GM15510 (cell line): ENCODE measurements around the gene THBD.

ENCODE experiments used
- POLR2A ChIP-seq: IDR thresholded peaks from 3 replicates; pipeline ENCODE4 v1.6.1; 2011; ENCODE audit warnings: borderline replicate concordance; ENCODE audit not compliant: insufficient read length; ENCODE audit errors: extremely low read depth

The THBD gene

DNA sequence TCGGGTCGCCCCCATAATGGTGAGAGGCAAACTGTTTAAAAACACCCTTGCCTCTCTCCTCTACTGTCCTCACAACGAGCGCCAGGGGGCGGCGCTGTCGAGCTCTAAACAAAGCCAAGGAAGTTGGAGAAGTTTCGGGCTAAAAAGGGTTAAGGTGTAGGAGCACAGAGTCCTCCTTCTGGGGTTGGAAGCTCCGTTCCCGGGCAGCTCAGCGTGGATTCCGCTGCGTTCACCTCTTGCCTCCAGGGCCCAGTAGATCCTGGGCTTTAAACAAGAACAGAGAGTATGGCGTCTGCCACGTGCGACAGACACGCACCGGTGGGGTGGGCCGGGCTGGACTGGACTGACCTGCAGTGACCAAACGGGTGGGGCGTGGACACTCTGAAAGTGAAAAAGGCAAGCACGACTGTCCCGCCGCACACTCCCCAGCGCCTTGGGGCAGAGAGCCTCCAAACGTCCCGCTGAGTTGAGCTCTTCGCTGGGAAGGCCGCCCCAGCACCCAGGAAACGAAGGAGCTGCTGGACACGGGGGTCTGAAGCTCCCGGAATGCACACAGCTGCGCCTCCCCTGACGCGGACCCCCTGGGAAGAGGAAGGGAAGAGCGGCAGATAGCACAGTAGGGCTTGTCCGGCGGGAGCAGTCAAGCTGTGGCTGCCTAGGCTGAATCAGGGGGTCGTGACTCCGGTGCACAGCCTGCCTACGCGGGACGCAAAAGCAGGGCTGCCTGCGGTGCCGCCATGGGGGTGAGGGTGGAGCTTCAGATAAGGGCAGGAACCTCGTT is 1.6 kb upstream of the THBD start:
- TF ChIP-seq POLR2A, result no peak

DNA sequence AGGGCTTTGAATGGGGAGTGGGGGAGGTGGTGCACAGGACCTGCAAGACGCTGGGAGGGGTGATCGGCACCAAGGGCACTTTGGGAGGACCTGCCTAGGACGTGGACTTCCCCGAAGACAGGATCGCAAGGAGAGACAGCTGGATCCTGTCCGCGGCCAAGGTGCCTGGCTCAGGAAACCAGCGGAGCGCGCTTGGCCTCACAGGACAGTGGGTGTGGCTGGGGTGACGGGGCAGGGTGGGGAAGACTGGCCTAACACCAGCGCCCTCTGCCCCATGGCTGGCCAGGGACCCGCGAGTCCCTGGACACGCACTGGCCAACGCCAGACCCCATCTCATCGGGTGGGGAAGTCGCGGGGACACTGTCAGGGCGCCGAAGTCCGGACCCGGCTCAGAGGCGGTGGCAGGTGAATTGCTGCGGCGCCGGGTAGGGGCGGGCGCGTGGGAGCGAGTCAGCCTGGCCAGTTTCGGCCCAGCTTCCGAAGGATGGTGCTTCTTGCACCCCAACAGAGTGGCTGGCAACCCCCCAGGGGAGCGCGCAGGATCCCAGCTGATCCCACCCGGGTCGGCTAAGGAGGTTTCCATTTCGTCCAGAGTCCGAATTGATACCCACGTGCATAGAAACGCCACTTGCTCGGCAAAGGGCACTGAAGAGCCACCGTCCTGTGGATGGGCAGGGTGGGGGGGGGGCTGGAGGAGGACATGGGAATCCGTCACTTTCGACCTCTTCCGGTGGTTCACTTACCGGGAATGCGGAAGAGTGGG is 785 bp upstream of the THBD start:
- TF ChIP-seq POLR2A, result no peak

DNA sequence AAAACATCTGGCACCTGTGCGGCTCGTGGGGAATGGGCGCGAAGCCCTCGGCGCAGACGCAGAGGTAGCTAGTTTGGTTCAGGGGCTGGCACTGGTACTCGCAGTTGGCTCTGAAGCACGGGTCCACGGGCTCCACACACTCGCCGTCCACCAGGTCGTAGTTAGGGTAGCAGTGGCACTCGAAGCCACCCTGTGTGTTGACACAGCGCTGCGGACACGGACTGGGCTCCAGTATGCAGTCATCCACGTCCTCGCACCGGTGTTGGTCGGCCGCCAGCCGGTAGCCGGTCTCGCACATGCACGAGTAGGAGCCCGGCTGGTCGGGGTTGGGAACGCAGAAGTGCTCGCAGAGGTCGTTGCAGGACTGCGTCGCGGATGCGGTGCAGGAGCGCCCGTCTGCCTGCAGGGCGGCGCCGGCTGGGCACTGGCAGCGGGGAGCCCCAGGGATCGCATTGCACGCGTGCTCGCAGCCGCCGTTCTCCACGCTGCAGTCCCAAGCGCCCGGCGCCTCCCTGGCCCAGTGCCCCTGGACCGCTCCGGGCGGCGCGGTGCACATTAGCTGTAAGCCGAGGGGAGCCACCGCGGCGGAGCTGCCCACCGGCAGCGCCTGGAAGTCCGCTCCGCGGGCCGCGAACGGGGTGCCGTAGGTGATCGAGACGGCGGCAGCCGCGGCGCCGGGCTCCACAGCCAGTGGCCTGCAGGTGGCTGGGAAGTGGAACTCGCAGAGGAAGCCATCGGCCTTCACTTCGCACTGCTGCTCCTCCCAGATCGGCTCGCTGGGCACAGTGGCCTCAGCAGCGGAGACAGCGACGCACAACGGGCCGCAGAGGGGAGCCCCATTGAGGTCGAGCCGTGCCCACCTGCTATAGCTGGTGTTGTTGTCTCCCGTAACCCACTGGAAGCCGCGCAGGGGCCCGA is 930 bp downstream of the THBD start:
- no peak for TF ChIP-seq POLR2A

DNA sequence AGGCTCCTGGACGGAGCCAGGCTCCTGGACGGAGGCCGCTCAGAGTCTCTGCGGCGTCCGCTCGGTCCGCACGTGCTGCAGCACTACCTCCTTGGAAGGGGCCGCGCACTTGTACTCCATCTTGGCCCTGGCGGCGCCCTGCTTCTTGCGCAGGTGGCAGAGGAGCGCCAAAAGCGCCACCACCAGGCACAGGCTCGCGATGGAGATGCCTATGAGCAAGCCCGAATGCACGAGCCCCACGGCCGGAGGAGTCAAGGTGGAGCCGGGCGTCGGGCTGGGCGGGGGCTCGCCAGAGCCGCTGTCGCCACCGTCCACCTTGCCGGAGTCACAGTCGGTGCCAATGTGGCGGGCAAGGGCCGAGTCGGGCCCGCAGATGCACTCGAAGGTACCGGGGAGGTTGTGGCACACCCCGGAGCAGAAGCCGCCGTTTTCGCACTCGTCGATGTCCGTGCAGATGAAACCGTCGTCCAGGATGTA is 1.7 kb downstream of the THBD start:
- no peak for TF ChIP-seq POLR2A

DNA sequence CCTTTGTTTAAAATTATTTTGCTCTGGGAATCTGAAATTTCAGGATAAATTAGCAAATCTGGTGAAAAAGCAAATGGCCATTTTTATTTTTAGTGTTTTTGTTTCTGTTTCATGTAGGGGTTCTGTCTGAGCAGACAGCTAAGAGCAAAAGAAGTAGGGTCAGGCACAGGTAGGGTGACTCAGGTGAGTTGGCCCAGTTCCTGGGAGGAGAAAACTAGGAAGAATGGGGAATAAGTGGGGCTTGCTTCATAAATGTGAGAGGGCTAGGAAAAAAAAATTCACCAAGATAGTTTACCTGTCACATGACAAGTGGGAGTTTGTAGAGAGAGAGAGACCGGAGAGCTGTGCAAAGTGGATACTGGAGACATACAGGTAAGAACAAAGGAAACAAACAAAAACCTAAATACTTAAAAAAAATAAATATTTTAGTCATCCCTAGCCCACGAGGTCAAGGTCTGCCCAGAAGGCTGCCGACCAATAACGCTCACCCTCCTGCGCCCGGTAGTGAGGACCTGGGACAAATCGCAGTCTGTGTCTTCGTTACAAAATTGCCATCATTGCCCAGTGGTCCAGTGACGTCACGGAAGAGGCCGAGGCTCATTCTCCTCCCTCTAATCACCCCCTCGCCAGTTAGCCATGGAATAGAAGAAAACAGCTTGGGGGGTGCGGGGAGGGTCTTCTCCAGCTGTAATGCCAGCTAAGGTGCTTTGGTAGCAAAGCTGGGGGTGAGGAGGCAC is 2.3 kb downstream of the THBD start:
- TF ChIP-seq POLR2A, result no peak

DNA sequence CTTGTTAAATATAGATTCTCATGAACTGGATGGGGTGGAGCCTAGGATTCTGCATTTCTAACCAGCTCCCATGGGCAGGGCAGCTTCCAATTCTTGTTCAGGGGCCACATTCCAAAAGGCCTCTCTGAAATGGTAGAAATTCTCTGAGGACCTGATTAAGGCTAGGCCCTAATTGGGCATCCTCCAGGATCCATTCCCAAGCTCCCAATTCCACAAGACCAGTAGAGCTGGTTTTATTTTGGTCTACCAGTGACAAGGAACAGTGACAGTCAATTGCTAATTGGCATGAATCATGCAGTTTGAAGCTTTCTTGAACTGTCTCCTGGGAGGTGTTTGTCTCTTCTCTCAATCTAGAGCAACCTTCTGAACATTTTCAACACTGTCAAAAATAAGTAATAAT is 3.0 kb downstream of the THBD start:
- no peak for TF ChIP-seq POLR2A

DNA sequence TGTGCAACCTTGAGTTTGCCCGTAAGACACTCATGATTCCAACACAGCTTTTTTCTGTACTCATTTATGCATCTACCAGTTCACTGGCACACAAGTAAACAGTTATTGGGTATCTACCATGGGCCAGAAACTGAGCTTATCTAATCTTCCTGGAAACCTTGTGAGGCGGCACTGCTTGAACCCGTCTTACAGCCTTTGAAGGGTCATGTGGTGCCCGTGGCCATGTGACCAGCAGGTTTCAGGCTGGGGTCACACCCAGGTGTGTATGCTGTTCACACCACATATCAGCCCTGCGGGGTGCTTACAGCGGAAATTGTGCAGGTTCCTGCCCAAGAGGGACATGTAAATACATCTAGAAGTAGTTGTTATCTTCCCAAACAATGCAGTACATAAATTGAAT is 6.1 kb downstream of the THBD start:
- no peak for TF ChIP-seq POLR2A

DNA sequence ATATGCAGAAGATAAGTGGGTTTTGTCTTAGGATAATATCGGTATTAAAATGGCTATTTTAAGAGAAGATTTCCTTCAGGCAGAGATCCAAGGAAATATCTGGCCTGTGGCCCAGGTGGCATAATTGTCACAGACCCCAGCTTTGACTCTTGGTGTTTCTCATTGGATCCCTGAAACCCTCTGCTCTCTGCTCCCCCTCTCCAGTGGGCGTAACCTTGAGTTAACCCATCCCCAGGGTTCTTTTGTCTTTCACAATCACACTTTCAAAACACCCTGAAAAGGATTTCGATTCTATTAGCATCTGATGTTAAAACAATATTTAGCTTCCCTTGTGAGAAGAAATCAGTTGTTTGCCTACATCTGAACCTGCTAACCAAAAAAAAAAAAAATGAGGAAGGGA is 7.2 kb downstream of the THBD start:
- TF ChIP-seq POLR2A, result no peak

DNA sequence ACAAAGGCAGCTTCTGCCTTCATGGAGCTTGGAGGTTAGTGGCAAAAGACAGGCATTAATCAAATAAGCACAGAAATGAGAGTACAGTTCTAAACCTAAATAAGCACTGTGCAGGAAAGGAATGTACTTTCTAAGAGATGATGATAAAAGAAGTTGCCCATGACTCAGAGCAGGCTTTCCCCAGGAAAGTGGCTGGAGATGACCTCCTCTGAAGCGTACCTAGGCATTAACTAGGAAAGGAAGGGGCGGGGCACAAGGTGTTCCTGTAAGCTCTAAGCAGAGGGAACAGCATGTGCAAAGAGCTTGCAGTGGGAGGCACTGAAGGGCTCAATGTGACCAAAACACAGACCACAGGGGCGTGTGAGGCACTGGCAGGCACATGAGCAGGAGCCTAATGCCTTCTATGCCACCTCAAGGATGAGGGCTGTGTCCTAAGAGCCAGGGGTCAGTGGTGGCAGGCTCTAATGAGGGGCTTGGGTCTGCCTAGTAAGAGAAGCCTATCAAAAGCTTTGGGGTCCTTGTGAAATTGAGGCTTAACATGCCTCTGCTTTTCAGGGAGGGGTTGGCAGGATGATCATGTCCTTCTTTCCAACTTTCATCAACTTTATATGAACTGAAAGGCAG is 9.5 kb downstream of the THBD start:
- no peak for TF ChIP-seq POLR2A

DNA sequence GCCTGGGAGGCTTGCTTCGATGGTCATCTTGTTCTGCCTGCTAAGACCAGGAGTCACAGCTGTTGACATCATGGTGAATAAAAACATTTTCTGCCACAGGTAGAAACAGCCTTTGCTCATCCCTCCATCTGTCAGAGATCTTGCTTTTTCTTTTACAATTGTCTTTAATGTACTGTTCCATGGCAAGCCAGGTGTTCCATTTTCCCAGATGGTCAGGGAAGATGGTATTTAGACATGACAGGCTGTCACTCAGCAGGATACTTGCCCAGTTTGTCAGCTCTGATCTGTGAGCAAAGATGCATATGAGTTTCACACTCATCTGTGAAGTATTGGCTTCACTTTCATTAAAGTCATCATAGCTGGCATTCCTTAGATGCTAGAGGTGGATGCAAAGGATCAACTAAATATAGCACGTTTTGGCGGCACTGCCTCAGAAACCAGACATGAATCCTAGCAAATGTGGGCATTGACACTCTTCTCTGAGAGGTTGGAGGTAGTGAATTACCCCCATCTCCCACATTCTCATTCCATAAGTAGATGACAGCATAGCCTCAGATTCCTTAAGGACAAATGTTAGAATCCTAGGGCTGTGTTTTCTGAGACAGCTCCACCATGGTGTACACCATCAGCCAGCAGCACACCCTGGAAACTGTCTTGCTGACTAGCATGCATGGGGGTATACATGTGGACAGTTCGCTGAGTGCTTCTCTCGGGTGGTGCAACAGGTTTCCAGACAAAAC is 10.2 kb downstream of the THBD start:
- TF ChIP-seq POLR2A, result no peak

DNA sequence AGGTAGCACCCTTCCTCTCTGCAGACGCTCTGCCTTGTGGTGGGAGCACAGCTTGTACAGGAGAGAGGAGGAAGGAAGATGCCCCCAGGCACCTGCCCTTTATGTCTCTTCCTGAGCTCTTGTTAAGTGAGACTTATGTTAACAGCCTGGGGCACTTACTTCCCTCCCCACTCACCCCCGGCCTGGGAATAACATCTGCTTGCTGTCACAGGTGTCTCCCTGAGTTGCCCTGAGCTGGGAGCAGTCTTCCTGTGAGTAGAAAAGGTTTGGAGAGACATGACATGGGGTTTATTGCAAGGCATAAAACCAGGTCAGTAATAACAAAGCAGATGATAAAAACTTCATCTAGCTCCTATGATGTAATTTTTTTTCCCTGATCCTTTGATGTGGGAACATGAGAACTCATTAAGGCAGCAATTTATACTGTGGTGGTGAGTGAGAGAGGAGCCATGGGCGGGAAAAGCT is 12.4 kb downstream of the THBD start:
- TF ChIP-seq POLR2A, result no peak

DNA sequence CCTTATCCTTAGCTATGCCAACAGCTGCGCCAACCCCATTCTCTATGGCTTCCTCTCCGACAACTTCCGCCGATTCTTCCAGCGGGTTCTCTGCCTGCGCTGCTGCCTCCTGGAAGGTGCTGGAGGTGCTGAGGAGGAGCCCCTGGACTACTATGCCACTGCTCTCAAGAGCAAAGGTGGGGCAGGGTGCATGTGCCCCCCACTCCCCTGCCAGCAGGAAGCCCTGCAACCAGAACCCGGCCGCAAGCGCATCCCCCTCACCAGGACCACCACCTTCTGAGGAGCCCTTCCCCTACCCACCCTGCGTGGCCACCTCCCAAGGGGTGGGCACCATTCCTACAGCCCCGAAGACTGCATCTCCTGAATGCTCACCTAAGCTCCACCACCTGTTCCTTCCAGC is 13.1 kb downstream of the THBD start:
- no peak for TF ChIP-seq POLR2A

DNA sequence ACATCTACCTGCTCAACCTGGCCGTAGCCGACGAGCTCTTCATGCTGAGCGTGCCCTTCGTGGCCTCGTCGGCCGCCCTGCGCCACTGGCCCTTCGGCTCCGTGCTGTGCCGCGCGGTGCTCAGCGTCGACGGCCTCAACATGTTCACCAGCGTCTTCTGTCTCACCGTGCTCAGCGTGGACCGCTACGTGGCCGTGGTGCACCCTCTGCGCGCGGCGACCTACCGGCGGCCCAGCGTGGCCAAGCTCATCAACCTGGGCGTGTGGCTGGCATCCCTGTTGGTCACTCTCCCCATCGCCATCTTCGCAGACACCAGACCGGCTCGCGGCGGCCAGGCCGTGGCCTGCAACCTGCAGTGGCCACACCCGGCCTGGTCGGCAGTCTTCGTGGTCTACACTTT is 13.7 kb downstream of the THBD start:
- no peak for TF ChIP-seq POLR2A
